ENCODE results near the gene CDK4.

CDK4 gene

GRCh38 chr12:57783466-57783801, 31.3 kb upstream of the CDK4 start:
- TF ChIP-seq ZFX (IDR thresholded peaks at IDR 0.05; ENCODE audit: borderline replicate concordance) (no peak), CTCF (IDR thresholded peaks at IDR 0.05) (no peak)

GRCh38 chr12:57782608-57783465, 30.7 kb upstream of the CDK4 start, which contains the start of gene TSFM:
TSFM (plus strand) TSS chr12:57782787; CDS start chr12:57782802, 15 bp downstream.
- peak; percentile 99 for TF ChIP-seq CTCF (IDR thresholded peaks at IDR 0.05)
- no peak for TF ChIP-seq ZFX (IDR thresholded peaks at IDR 0.05; ENCODE audit: borderline replicate concordance)
- H3K27ac ChIP-seq, result peak within 1 kb of the TSS; percentile 59

More at GRCh38 chr12:57783466-57783801, 31.3 kb upstream of the CDK4 start:
- H3K27ac ChIP-seq, result peak overlapping the region; percentile 59

- H3K27ac ChIP-seq, result peak overlapping the region; percentile 59; the same call in 1 of the 2 replicates
- TF ChIP-seq CTCF (IDR thresholded peaks at IDR 0.05), result no peak
Measured at GRCh38 chr12:57782243-57782607, 30.1 kb upstream of the CDK4 start.

- no peak for TF ChIP-seq ZFX (IDR thresholded peaks at IDR 0.05; ENCODE audit: borderline replicate concordance)
- TF ChIP-seq CTCF (IDR thresholded peaks at IDR 0.05), result no peak
- peak overlapping the region; percentile 59; the same call in 1 of the 2 replicates for H3K27ac ChIP-seq
Measured at GRCh38 chr12:57781801-57782200, 29.7 kb upstream of the CDK4 start.

- H3K27ac ChIP-seq, result no peak overlapping the region
- TF ChIP-seq CTCF (IDR thresholded peaks at IDR 0.05), result no peak
- no peak for TF ChIP-seq ZFX (IDR thresholded peaks at IDR 0.05; ENCODE audit: borderline replicate concordance)
Measured at GRCh38 chr12:57781244-57781643, 29.1 kb upstream of the CDK4 start.

GRCh38 chr12:57780284-57780897, 28.3 kb upstream of the CDK4 start:
- TF ChIP-seq ZFX (IDR thresholded peaks at IDR 0.05; ENCODE audit: borderline replicate concordance), result no peak
- no peak for TF ChIP-seq CTCF (IDR thresholded peaks at IDR 0.05)
- H3K27ac ChIP-seq, result no peak overlapping the region

- no peak overlapping the region for H3K27ac ChIP-seq
- no peak for TF ChIP-seq CTCF (IDR thresholded peaks at IDR 0.05)
- no peak for TF ChIP-seq ZFX (IDR thresholded peaks at IDR 0.05; ENCODE audit: borderline replicate concordance)
Measured at GRCh38 chr12:57779736-57780135, 27.6 kb upstream of the CDK4 start.
